ENCODE measurements around the gene ACO1. TPM values are rescaled to one million over a fixed set of nuclear protein-coding genes. Genes with fewer than 3 reads are reported as not detected.
A peak's percentile ranks its signal among the peaks of the same experiment; 100 is the strongest.

Gene ACO1
- total RNA-seq, 1 donor from 2014 or later, result 48.2 TPM

DNA sequence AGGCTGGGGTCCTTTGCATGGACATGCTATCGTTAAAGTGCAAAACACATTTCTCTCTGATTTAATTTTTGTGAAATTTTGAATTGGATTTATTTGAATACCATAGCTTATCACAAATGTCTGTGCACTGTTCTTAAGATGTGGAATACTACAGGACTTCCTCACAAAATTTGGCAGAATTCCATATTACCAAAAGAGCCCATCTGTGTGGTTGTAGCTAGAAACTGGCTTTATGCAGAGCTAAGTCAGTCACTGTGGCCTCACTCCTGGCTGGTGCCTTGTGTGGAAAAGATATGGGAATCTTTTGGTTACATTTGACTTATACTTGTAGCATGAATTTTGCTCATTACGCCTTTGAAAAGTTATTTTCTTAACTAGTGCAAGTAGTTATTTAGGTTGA, 35.5 kb downstream of the ACO1 start:
- no peak for DNase-seq (ENCODE audit: low spot score)

DNA sequence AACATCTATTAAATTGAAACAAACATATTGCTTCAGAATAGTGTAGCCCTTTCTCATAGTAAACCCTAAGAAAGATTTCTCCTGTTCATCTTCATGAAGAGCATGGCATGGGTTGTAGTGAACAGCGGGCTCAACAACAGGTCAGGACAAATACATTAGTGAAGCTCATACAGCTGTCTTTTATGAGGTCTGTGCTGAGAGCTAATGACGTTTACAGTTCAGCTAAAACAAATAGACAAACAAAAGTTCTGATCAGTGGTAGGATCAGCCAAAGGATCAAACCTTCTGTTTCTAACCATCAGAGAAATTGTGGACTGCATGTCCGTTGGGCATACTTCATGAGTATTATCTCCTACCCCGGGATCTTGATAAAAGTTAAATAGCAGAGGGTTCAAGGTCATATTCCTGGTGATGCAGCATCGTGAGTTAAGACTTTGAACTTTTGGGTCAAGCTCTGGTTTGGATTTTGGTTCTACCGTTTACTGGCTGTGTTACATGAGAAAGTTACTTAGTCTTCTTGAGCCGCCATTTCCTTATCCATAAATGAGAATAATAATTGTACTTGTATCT, 37.9 kb downstream of the ACO1 start:
- no peak for DNase-seq (ENCODE audit: low spot score)

DNA sequence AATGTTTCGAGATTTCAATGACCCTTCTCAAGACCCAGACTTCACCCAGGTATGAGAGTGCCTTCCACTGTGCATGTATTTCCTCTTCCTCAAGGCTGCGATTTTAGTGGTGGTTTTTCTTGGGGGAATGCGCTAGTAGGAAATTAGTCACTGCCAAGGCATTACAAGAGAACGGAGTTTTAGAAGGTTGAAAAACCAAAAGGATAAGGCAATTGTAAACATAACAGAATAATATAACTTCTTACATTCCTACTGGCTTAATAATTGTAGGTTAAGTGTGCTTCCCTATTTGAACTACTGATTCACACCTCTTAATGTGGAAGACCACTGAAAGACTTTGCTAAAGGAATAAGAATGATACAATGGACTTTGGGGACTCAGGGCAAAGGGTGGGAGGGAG, 38.9 kb downstream of the ACO1 start:
- DNase-seq (ENCODE audit: low spot score), result no peak

DNA sequence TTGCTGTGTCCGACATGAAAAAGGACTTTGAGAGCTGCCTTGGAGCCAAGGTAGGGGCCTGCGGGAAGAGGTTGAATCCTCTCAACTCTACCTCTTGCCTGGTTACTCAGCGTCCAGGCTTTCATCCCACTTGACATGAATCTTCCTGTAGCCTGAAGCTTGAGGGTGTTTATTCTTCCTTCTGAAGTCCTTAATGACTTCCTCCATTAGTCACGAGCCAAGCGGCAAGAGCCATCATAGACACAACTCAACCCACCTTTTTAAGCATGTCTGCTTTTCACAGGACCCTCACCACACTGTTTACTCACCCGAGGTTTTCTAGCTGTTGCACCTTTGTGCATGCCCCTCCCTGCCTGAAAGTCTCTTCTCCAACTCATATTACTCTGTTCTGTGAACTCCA, 40.2 kb downstream of the ACO1 start:
- DNase-seq (ENCODE audit: low spot score), result no peak

DNA sequence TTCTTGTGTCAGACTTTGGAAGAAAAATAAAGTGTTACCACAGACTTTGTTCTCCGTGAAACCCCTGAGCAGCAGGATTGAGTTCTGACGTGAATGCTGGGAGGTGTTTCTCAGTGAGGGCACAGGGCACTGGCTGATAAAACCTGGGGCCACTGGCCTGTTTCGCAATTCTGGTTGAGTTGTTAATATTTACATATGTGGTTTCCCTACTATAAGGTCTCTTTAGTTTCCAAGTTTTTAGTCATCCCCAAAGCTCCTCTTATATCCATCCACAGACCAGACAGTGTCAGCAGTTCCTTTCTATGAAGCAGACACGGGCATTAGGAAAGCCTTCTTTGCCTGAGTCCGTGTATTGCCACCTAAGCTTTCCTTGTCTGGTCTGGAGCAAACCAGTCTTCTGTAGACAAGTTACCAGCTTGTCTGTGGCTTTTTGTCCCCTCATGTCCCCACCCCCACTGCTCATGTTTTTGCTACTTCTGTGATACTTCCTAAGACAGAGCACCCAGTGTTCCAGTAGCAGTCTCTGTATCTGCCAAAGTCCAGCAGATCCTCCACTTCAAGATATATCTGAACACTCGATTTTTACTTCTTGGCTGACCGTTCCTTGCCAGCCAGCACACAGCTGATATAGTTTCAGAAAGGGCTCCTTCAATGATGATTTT, 42.0 kb downstream of the ACO1 start:
- peak; percentile 51 for DNase-seq (ENCODE audit: low spot score)

DNA sequence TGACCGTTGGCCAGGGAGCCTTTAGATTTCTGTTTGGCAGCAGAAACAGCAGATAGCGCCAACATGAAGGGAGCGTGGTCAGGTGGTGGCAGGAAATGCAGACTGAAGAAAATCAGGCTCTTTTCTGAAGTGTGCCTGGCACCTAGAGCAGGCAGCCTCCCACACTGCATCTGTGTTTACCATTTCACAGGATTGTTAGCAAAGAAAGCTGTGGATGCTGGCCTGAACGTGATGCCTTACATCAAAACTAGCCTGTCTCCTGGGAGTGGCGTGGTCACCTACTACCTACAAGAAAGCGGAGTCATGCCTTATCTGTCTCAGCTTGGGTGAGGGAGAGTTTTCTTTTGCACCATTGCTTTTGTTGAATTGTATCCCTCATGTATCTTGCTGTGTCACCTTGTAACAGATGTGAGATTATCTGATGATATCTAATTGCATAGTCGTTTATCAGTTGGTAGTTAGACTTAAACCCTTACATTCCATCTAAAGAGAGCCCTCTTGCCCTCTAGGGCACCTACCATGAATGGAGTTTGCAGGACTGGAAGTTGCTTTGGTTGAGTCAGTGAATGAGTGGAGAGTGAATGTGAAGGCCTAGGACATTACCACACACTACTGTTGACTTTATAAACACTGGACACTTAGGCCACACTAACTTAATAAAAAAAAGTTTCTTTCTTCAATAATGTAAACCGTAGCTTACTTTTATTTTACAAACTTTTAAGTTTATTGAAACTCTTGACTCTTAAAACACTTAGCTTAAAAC, 42.8 kb downstream of the ACO1 start:
- DNase-seq (ENCODE audit: low spot score), result peak; percentile 49

DNA sequence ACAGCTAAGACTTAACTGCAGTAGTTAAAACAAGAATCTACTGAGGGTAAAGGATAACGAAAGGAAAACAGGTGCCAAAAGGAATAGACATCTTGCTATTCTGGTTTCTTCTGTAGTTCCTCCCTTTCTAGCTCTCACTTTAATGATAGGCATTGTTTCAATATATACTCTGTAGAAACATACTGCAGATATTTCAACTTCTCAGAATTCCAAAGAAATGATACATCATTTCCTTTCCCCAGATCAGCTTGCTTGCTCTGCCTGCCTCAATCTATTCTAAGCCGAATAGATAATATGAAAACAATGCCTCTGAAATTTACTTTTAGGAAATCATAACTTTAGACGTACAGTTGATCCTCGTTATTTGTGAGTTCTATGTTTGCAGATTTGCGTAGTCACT, 46.3 kb downstream of the ACO1 start:
- no peak for DNase-seq (ENCODE audit: low spot score)

DNA sequence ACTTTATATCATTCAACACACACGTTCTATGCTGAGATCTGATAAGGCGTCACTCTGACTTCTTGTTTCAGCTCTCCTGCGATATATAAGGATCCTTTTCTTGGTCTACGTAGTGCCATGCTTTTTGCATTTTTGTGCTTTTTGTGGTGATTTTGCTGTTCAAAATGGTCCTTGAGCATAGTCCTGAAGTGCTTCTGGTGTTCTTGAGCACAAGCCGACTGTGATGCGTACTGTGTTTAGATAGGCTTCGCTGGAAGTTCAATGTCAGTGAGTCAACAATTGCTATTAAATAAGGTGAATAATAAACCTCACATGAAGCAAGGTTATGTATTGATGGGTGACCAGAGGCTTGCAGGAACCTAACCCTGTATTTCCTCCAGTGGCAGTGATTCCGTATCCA, 46.8 kb downstream of the ACO1 start:
- DNase-seq (ENCODE audit: low spot score), result no peak

DNA sequence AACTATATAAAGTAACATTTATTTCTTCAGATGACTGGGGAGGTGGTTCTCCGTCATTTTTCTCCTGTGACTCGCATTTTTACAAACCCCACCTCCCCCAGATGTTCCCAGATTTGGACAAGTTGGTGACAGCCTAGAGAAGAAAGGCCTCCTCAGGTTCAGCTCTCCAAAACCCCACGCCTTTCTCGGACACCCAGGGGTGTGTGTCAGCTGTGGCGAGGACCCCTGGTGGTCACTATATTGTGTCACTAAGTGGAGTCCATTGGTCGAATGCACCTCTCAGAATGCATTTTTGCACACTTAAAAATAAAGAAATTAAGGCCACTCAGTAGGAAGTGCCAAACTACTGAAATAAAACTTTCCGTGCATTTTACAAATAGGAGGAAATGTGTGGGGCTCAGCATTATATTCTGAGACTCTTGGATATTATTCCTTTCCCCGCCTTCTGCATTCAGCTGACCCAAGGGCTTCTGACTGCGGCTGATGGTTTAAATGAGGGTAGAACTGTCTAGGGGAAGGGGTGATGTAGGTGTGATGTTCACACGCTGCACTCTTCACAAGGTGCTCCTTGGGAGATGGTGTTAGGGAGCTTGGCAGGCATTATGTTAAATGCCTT, 47.6 kb downstream of the ACO1 start:
- DNase-seq (ENCODE audit: low spot score), result peak; percentile 18

DNA sequence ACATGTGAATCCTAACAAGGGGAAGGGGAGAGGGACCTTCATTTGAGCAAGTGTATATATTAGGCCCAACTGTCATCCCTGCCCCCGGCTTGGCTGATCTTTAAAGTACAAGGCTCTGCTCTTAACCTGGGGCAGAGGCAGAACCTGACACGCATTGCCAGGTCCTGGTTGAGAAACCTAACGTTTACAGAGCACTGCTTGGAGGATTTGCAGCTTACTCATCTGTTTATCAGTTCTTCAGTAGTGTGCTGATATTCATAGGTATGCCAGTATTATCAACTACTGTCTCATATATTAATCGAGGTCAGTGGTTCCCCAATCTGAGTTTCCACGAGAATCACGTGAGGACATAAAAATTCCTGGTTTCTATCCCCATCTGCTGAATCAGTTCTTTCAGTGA, 50.4 kb downstream of the ACO1 start:
- DNase-seq (ENCODE audit: low spot score), result no peak

DNA sequence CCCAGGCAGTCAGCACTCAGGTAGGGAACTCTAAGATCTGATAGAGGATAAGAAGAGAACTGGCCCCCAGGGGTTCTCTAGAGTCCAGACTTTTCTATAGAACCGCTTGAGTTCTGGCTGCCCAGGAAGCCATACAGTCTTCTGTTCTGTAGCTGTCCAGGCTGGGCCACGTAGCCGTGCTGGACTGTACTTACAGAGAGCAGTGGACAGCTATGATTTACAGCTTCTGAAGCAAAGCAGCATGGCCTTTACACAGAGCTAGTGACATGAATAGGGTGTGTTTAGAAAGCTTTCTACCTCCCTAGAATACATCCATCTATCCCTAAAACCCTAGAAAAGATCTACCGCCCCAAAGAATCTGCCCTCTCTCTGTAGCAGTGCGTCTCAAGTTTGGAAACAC, 57.2 kb downstream of the ACO1 start:
- DNase-seq (ENCODE audit: low spot score), result no peak

DNA sequence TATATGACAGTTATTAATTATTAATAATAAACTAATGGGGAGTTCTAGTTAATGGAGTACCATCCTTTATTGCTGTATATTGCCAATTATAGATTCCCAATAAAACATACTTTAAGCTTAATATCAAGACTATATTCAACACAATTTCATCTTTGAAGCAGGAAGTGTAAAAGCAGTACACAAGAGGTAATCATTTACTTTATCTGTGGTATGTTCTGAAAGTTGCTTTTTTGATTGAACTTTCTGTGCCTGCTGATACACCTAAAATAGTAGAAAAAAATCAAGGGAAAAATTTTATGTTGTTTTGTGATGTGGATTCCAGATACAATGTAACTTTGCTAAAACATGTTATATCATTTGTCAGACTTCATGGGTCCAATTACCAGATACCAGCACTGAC, 58.0 kb downstream of the ACO1 start:
- DNase-seq (ENCODE audit: low spot score), result no peak

DNA sequence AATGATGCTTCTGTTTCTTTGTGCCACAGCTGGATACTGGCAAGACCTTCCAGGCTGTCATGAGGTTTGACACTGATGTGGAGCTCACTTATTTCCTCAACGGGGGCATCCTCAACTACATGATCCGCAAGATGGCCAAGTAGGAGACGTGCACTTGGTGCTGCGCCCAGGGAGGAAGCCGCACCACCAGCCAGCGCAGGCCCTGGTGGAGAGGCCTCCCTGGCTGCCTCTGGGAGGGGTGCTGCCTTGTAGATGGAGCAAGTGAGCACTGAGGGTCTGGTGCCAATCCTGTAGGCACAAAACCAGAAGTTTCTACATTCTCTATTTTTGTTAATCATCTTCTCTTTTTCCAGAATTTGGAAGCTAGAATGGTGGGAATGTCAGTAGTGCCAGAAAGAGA, 65.5 kb downstream of the ACO1 start:
- no peak for DNase-seq (ENCODE audit: low spot score)

DNA sequence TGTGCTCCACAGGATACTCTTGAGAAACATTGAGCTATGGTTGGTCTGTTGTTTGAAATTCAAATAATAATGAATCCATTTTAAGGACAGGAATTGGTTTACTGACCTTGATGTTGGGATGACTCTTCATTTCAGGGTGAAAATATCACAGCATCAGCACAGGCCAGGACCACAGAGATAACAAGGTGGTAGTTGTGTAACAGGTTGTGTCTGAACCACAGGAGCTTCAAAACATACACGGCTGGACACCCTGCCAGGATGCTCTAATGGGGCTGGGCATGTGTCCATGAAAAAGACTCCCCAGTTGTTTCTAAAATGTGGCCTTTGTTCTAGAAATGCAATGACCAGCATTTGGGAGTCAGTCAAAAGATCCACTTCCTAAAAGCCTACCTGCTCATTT, 69.8 kb downstream of the ACO1 start:
- no peak for DNase-seq (ENCODE audit: low spot score)

DNA sequence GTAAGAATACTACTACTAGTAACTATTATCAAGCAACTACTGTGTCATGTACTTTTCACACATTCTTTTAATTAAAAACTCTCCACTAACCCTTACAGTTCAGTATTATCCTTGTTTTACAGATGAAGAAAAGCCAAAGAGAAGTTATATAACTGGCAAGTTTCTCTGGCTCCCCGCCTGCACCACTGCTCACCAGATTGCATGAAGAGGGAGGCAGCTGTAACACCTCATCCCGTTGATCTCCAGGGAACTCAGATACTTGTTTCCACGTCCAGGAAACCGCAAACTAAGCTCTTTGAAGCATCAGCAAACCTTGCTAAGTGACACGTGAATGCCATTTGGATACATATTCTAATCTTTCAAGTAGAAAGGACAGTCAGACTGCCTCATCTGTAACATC, 71.3 kb downstream of the ACO1 start:
- DNase-seq (ENCODE audit: low spot score), result no peak

DNA sequence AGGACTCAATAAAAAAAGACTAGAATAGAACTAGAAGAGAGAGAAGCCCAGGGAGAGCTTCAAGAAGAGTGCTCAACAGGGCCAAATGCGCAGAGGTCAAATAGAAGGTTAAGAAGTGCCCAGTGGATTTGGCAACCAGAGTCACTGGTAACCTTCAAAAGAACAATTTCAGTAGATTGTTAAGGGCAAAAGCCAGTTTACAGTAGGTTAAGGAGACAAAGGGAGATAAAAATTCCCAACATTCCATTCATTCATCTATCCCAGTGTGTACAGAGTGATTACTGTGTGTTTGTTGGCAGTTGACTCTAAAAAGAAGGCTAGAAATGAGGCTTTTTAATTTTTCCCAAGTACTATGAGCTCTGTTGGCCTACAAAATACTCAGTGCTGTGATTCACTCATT, 72.1 kb downstream of the ACO1 start:
- DNase-seq (ENCODE audit: low spot score), result no peak

DNA sequence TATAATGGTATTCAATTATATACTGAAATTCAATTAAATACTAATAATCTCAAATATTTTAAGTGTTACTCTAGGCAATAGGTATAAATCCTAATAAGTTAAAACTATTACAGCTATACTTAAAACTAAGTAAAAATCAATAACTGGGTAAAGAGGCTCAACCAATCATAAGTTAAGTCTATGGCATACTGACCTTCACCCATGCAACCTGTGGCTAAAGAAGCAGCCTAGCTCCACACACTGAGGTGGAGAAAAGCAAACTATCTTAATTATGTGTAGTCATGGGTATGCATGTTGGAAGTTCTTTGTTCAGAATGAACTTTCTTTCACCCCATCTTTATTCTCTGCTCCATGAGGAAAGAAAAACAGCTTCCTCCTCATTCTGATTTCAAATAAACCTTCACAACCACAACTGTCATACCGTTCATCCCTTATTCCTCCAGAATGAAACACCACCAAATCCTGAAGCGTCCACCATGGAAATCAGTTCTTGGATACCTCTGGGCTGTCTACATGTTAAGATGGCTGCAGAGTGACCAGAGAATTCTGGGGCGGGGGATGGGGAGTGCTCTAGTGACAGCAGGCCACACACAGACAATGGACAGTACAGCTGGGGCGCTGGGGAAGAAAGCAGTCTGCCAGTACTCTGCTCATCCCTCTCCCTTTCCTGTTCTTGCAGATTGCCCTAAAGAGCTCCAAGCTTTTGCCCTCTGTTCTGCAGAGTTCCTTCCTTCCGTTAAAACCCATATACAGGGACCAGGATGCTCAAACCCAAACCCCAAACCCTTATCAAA, 79.3 kb downstream of the ACO1 start:
- no peak for DNase-seq (ENCODE audit: low spot score)

DNA sequence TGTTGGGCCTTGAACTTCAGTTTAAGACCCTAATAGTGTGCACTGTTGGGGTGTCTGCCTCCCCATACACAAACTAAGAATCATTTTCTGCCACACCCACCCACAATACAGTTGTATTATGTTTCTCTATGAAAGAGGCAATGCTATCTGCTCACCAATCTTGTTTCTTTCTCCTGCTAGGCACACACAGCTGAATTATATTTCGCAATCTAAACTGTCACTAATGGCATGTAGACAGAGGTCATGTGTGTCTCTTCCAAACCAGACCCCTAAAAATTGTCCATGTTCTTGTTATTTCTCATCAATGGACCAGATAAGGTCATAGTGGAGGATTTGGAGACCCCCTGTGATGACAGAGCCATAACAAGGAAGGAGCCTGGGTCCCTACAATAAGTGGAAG, 84.3 kb downstream of the ACO1 start:
- DNase-seq (ENCODE audit: low spot score), result no peak

DNA sequence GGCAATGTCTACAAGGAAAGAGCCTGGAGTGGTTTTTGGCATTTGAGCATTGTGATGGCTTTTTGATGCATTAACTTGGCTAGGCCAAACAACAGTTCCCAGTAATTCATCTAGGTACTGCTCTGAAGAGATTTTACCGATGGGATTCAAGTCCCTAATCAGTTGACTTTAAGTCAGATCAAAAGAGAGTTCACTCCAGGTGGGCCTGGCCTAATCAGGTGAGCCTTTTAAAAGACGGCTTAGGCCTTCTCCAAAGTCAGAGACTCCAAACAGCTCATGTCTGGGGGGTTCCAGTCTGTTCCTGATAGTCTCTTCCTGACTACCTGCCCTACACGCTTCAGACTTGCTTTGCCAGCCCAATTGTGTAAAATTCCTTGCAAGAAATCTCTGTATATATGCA, 87.9 kb downstream of the ACO1 start:
- no peak for DNase-seq (ENCODE audit: low spot score)

DNA sequence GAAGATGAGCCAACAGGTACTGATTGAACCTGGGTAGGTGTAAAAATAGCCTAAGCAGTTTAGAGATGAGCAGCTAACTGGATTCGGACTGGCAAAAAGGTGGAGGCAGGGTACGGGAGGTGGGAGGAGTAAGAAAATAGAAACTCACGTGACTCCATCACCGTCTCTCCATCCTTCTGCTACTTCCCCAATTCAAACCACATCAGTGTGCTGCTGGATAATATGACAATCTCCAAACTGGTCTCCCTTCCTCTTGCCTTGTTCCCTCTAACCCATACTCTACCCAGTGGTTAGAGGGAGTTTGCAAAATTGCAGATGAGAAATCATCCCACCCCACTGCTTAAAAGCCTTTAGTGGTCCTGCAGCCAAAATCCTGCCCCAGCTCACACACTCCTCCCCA, 98.9 kb downstream of the ACO1 start:
- no peak for DNase-seq (ENCODE audit: low spot score)

DNA sequence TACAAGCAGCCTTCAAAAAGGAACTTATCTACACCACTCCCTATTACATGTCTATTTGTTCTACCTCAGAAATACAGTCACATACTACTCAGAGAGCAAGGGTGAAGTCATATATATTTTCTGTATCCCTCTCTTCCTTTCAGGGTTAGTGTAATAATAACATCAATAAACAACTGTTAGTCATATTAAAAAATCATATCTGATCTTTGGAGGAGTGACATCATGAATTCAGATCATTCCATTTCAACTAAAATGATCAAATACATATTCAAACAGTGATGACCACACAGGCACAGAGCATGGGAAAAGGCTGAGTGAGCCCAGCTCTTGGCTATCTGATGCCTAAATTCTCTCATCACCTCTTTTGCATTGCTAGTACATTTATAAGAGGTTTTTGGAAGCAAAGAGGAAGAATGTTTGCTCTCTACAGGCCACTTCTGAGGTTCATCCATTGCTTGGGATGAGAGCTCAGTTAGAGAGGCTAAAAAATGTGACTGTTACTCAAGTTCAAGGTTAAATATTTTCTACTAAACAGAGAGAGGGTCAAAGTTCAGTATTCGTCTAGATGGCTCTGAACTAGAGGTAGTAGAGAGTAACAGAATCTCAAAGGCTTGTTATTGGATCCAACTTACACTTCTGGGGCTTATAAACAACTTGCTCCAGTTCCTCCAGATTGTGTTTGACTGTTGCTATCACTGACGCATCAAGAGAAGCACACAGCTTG, 102.6 kb downstream of the ACO1 start:
- DNase-seq (ENCODE audit: low spot score), result no peak

Data from mucosa of gallbladder (tissue), 1 donor.